ENCODE results near the gene ITSN1.

The ITSN1 gene

DNA sequence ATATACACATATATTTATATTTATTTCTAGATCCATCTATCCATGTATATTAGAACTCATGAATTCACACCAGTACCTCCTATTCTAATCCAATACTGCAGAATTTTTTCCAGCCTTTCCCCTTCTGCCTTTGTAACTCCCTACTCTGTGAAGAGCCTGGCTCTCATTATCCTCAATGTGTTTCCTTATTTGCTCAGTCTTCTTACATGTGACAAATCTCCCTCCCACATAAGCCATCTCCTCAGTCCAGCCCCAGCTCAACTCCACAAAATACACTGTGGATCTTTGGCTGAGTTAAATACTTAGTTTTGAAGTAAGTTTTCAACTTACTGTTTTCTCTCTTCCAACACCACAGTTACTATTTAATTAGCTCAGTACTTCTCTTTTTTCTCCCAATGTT, 227.6 kb downstream of the ITSN1 start:
- H3K27ac ChIP-seq: no peak overlapping the region
- TF ChIP-seq, protein P1, sequence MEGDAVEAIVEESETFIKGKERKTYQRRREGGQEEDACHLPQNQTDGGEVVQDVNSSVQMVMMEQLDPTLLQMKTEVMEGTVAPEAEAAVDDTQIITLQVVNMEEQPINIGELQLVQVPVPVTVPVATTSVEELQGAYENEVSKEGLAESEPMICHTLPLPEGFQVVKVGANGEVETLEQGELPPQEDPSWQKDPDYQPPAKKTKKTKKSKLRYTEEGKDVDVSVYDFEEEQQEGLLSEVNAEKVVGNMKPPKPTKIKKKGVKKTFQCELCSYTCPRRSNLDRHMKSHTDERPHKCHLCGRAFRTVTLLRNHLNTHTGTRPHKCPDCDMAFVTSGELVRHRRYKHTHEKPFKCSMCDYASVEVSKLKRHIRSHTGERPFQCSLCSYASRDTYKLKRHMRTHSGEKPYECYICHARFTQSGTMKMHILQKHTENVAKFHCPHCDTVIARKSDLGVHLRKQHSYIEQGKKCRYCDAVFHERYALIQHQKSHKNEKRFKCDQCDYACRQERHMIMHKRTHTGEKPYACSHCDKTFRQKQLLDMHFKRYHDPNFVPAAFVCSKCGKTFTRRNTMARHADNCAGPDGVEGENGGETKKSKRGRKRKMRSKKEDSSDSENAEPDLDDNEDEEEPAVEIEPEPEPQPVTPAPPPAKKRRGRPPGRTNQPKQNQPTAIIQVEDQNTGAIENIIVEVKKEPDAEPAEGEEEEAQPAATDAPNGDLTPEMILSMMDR (conservative IDR thresholded peaks at IDR 0.05): no peak

GRCh38 chr21:33870768-33871167, 228.5 kb downstream of the ITSN1 start:
- no peak overlapping the region for H3K27ac ChIP-seq
- TF ChIP-seq, protein P1 (conservative IDR thresholded peaks at IDR 0.05): no peak

DNA sequence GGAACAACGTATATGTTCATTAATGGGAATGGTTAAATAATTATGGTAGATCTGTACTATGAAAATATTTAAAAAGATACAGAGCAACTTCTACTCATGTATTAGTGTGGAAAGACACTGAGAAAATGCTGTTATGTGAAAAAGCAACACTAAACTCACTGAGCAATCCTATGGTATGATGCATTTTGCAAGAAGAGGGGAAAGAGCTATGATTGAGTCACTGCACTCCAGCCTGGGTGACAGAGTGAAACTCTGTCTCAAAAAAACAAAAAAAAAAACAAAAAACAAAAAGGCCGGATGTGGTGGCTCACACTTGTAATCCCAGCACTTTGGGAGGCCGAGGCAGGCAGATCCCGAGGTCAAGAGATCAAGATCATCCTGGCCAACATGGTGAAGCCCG, 228.9 kb downstream of the ITSN1 start:
- no peak overlapping the region for H3K27ac ChIP-seq
- TF ChIP-seq, protein P1 (conservative IDR thresholded peaks at IDR 0.05): no peak

- TF ChIP-seq, protein P1 (conservative IDR thresholded peaks at IDR 0.05): no peak
- H3K27ac ChIP-seq: no peak overlapping the region
Observed at GRCh38 chr21:33872881-33873515, 230.7 kb downstream of the ITSN1 start.

DNA sequence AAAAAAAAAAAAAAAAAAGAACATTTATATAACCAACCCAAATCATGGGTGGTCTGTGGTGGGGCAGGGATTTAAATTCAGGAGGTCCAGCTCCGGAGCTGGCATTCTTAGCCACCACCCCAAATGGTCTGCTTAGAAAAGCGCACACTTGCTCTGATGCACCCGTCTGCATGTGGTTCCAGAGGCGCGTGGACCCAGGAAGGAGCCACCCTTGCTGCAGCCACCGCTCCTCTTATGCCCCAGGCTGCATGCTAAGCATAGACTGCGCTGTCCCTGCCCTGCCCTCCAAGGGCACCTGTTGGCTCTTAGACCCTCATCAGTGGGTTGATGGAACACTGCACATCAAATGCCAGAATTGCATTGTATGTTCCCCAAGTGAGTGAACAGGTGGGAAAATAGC, 231.9 kb downstream of the ITSN1 start:
- TF ChIP-seq, protein P1 (conservative IDR thresholded peaks at IDR 0.05): no peak
- no peak overlapping the region for H3K27ac ChIP-seq

DNA sequence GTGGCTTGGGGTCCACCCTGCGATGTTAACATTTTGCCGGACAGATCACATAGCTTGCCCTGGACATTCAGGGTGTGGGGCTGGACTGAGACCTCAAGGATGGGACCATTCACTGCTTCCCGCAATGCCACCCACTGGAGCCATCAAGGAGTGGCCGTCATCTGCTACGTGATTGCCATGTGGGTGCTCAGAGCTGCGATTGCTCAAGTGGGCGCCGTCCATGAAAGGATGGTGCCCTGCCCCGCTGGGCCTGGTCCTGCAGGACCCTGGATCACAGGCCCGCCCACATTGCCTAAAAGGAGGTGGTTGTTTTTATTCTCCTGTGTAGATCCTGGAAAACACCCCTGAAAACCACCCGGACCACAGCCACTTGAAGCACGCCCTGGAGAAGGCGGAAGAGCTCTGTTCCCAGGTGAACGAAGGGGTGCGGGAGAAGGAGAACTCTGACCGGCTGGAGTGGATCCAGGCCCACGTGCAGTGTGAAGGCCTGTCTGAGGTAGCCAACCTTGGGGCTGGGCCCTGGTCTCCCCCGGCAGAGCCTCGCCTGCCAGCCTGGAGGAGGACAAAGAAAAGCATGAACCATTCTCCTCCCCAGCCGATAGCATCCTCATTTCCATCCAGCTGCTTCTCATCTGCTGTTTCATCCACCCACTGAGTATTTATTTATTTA, 232.9 kb downstream of the ITSN1 start:
- TF ChIP-seq, protein P1 (conservative IDR thresholded peaks at IDR 0.05): no peak
- no peak overlapping the region for H3K27ac ChIP-seq

DNA sequence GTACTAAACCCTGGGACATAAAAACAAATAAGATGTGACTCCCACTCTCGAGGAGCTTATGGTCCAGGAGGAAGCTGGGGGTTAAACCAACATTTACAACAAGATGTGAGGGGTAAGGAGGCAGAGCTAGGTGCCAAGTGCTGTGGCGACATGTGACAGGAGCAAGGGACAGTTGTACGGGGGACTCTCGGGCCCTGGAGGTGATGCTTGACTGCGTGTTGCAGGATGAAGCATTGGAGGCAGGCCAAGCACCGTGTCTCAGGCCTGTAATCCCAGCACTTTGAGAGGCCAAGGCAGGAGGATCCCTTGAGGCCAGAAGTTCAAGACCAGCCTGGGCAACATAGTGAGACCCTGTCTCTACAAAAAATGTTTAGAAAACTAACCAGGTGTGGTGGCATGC, 236.5 kb downstream of the ITSN1 start:
- TF ChIP-seq, protein P1 (conservative IDR thresholded peaks at IDR 0.05): no peak

More for the DNA sequence above, 236.5 kb downstream of the ITSN1 start:
- no peak overlapping the region for H3K27ac ChIP-seq

Data from VCaP (cell line).